OCI-M2 (cell line): ENCODE data around the gene MORN3.

Experiments
- DNase-seq: peaks from one replicate; lab custom pipeline; 2025; ENCODE audit not compliant: unreplicated experiment; lab: John Stamatoyannopoulos, UW

MORN3 gene

DNA sequence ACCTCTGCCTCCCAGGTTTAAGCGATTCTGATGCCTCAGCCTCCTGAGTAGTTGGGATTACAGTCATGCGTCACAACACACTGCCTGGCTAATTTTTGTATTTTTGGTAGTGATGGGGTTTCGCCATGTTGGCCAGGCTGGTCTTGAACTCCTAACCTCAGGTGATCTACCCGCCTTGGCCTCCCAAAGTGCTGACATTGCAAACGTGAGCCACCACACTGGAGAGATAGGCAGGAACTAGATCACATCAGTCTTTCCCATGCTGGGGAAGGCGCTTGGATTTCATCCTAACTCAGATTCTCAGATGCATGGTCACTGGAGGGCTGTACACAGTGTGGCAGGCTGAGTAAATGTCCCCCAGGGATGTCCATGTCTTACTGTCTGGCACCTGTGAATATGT is 61.2 kb downstream of the MORN3 start:
- no peak for DNase-seq

DNA sequence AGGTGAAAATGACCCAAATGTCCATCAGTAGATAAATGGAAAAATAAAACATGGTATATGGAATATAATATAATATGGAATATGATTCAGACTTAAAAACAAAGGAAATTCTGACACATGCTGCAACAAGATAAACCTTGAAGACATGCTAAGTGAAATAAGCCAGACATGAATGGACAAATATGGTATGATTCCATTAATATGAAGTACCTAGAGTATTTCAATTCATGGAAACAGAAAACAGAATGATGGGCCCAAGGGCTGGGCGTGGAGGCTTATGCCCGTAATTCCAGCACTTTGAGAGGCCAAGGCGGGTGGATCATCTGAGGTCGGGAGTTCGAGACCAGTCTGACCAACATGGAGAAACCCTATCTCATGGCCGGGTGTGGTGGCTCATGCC is 65.9 kb downstream of the MORN3 start:
- no peak for DNase-seq

- no peak for DNase-seq
Observed at GRCh38 chr12:121602766-121603165, 66.7 kb downstream of the MORN3 start.

- DNase-seq: no peak
Observed at GRCh38 chr12:121600702-121601336, 68.6 kb downstream of the MORN3 start.
